GM12878 (cell line): ENCODE measurements around the gene MAGEA9. TPM values are rescaled to one million over a fixed set of nuclear protein-coding genes. Genes with fewer than 3 reads are reported as not detected.
"Not testable (repeated sequence)": the region's sequence is repeated elsewhere in the genome, so short reads cannot be mapped to it uniquely, and the experiment has no call there.

Experiments used
- ATAC-seq: fragments of 200-7000 bp; cut with Tn5 transposase; 3 replicates; pipeline ENCODE4 v1.9.1; 2020; ENCODE audit warnings: mild to moderate bottlenecking, moderate library complexity
- BruUV-seq: library from RNA; stranded (reverse); fragments of 400-500 nt; replicated peaks from 2 replicates; lab custom pipeline; 2021; lab: Mats Ljungman, UMichigan
- CTCF ChIA-PET: fragments of 300-600 bp; sonication (Branson Sonifier 250); formaldehyde crosslinking; extraction: SDS; loops from one replicate; lab custom pipeline; 2021; ENCODE audit warnings: inconsistent platforms; lab: Yijun Ruan, JAX
- POLR2A ChIA-PET: fragments of 350-600 bp; formaldehyde crosslinking; extraction: SDS; loops from one replicate; lab custom pipeline; 2021; ENCODE audit warnings: inconsistent platforms; lab: Charles Lee
- RAD21 ChIA-PET: fragments of 300-600 bp; sonication (Branson Sonifier 250); formaldehyde crosslinking; loops from one replicate; lab custom pipeline; 2023; ENCODE audit warnings: antibody characterized with exemption; ENCODE audit not compliant: unreplicated experiment; lab: Charles Lee
- SMC1A ChIA-PET: fragments of 300-600 bp; sonication (Branson Sonifier 250); formaldehyde crosslinking; loops from one replicate; lab custom pipeline; 2023; ENCODE audit not compliant: unreplicated experiment, uncharacterized antibody; lab: Charles Lee
- DNase-seq: peaks from one replicate; pipeline ENCODE4 v3.0.0-alpha.2; 2011; ENCODE audit warnings: low read depth, low spot score
- FAIRE-seq: peaks from 3 replicates; lab custom pipeline; 2011; peaks lifted over from hg19 to GRCh38; lab: Jason Lieb, UNC
- H2AFZ ChIP-seq: 2 replicates; pipeline ENCODE4 v1.6.0; 2011; ENCODE audit warnings: low read depth, low read length, control low read depth; ENCODE audit not compliant: control insufficient read depth
- H3K27ac ChIP-seq: 2 replicates; pipeline ENCODE4 v1.5.1; 2011; ENCODE audit warnings: control low read depth; ENCODE audit not compliant: control insufficient read depth, insufficient read depth
- H3K27me3 ChIP-seq, 2 experiments: replicated peaks in 1 of 2; 2 replicates each; pipeline versions ENCODE4 v1.6.0 to v1.6.1; 2011; ENCODE audit warnings: low read length in 1 of 2; ENCODE audit not compliant: control insufficient read depth in 2 of 2, insufficient read depth in 2 of 2
- H3K36me3 ChIP-seq, 2 experiments: 2 replicates each; pipeline ENCODE4 v1.5.1; 2011; ENCODE audit warnings: low read length in 1 of 2; ENCODE audit not compliant: control insufficient read depth in 2 of 2, insufficient read depth in 2 of 2
- H3K4me1 ChIP-seq: 2 replicates; pipeline ENCODE4 v1.6.1; 2011; ENCODE audit warnings: mild to moderate bottlenecking, low read length, moderate library complexity, mixed read lengths; ENCODE audit not compliant: control insufficient read depth, insufficient read depth
- H3K4me2 ChIP-seq: 2 replicates; pipeline ENCODE4 v1.6.0; 2011; ENCODE audit warnings: control low read depth; ENCODE audit not compliant: control insufficient read depth, insufficient read depth
- H3K4me3 ChIP-seq: fragments of 200-600 bp; sonication (generic); 2 replicates; pipeline ENCODE4 v1.5.1; 2016
- H3K79me2 ChIP-seq: 2 replicates; pipeline ENCODE4 v1.6.0; 2011; ENCODE audit warnings: low read length; ENCODE audit not compliant: control insufficient read depth, insufficient read depth
- H3K9ac ChIP-seq: 2 replicates; pipeline ENCODE4 v1.8.0; 2011; ENCODE audit warnings: low read length, control low read depth, mixed read lengths; ENCODE audit not compliant: control insufficient read depth, insufficient read depth
- H3K9me3 ChIP-seq: replicated peaks from 3 replicates; pipeline ENCODE4 v1.5.1; 2011; ENCODE audit warnings: mild to moderate bottlenecking, low read length; ENCODE audit not compliant: control insufficient read depth, insufficient read depth
- H4K20me1 ChIP-seq: 2 replicates; pipeline ENCODE4 v1.6.0; 2011; ENCODE audit not compliant: control insufficient read depth, insufficient read depth
- CUX1 ChIP-seq: IDR thresholded peaks from 2 replicates; pipeline ENCODE4 v1.6.1; 2012; ENCODE audit warnings: improper control_type of control experiment, low read depth, low read length; ENCODE audit not compliant: insufficient replicate concordance
- EED ChIP-seq: sonication (generic); IDR thresholded peaks from 2 replicates; pipeline ENCODE4 v1.6.1; 2016; ENCODE audit warnings: antibody characterized with exemption, low read depth
- MEF2A ChIP-seq: IDR thresholded peaks from 2 replicates; pipeline ENCODE4 v1.6.1; 2011; ENCODE audit warnings: low read depth, mild to moderate bottlenecking, low read length, moderate library complexity; ENCODE audit not compliant: insufficient read depth
- TBL1XR1 ChIP-seq: IDR thresholded peaks from 2 replicates; pipeline ENCODE4 v1.6.1; 2012; ENCODE audit warnings: low read depth, low read length, improper control_type of control experiment
- ZNF207 ChIP-seq: fragments of 450-650 bp; IDR thresholded peaks from 2 replicates; pipeline ENCODE4 v1.6.1; 2014; ENCODE audit warnings: antibody characterized with exemption, mild to moderate bottlenecking, borderline replicate concordance
- WGBS: methylation state at CpG from one replicate; pipeline ENCODE4 v1.1.6; 2016; ENCODE audit warnings: low lambda C conversion rate; ENCODE audit not compliant: insufficient replicate concordance, insufficient coverage; ENCODE audit errors: missing lambda C conversion rate; 5-methylcytosine and 5-hydroxymethylcytosine counted together
- in situ Hi-C: fragments of 300-500 bp; cut with MboI; formaldehyde crosslinking; loops from 9 replicates; pipeline ENCODE4 v1.14.3; 2018; ENCODE audit warnings: mixed read lengths
- intact Hi-C: fragments of 100-400 bp; cut with micrococcal nuclease; formaldehyde crosslinking; loops from one replicate; pipeline ENCODE4 v1.14.2; 2022; ENCODE audit not compliant: unreplicated experiment
- polyA plus RNA-seq, 11 experiments: library from polyadenylated mRNA; depleted of rRNA in 4 of 11; unstranded in 6 of 11; stranded (reverse) in 5 of 11; fragments of >200 nt; fragmentation: Nextera tagmentation in 4 of 11; fragmentation: Illumina TruSeq in 1 of 11; extraction: Ambion mirVana in 4 of 11; extraction: Trizol in 1 of 11; gene quantifications; 1 replicate in 1 of 11; 2 replicates in 10 of 11; pipeline versions ENCODE4 v1.2.1 to v1.2.3, GENCODE V29; 2011 to 2016; ENCODE audit warnings: inconsistent platforms in 2 of 11, missing spikeins in 2 of 11, low read depth in 1 of 11
- total RNA-seq, 4 experiments: library from RNA; depleted of rRNA in 3 of 4; stranded (reverse); fragments of >200 nt in 3 of 4; fragmentation: Illumina TruSeq in 1 of 4; extraction: Trizol in 1 of 4; gene quantifications; 2 replicates each; pipeline versions ENCODE4 v1.2.1 to v1.2.3, GENCODE V29; 2013 to 2021
- TF ChIP-seq, protein P1 (sequence below): fragments of 450-650 bp; IDR thresholded peaks from 2 replicates; pipeline ENCODE4 v1.6.1; 2016; ENCODE audit warnings: mild to moderate bottlenecking

Gene MAGEA9
- total and polyA plus RNA-seq, 10 of the 15 experiments (the other 5 are each of a cell fraction or from before 2014, with no cell fraction given) = not detected

DNA sequence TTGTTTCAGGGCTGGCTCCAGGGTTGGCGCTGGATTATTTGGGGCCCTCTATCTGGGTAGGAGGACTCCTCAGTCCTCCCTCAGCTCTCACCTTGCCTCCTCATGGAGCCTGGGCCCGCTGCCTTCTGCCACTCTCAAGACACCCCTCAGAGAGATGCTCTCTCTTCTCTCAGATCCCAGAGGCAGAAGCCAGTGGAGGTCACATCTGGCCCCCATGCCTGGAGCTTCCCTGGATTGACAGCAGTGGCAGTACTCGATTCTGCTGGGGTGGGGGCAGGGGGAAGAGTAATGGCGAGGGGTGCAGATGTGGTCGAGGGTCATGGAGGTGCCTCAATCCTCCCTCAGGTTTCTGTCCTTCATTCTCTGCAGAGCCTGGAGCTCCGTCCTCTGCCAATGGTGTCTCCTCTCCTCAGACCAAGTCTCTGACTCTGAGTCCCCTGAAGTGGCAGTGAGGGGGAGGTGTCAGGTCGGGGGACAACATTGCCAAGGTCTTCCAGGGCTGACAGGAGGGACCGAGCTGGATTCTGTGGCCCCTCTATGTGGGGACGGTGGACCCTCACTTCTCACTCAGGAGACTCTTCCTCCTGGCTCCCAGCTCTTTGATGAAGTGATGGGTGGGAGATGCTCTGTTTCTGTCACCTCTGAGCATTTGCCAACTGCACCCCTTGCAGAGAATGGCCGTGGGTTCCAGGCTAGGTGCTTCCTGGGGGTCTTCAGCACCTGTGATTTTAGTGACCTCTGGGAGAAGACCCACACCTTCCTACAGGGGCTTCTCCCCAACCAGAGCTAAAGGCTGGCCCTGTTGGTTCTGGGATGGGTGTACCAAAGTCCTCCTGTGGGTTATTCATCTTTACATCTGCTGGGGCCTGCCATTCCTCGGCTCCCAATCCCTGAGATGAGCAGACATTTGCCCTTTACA lies 18.8 kb upstream of the MAGEA9 start:
- H2AFZ ChIP-seq = no peak overlapping the region
- no TSS peak for BruUV-seq
- no peaks in the 10 kb centered on the region for H3K4me1 ChIP-seq
- no peaks in the 10 kb centered on the region for H3K27me3 ChIP-seq
- FAIRE-seq (no peak), ATAC-seq (no peak), DNase-seq (no peak)
- in situ Hi-C loops = no loop called here
- ChIA-PET POLR2A (no interaction called here), SMC1A (no interaction called here), RAD21 (no interaction called here), CTCF (no interaction called here)
- H3K27ac ChIP-seq = no peak overlapping the region
- H3K9ac ChIP-seq = no peak overlapping the region
- H3K79me2 ChIP-seq = no peaks in the 10 kb centered on the region
- 3% methylated on average over 10 of the region's 11 CpGs for WGBS
- H3K36me3 ChIP-seq = no peaks in the 10 kb centered on the region
- H3K9me3 ChIP-seq = no peaks in the 10 kb centered on the region; the same call in 2 of the 3 replicates
- intact Hi-C loops = no loop called here
- TF ChIP-seq TBL1XR1 = no peak
- no peak for TF ChIP-seq MEF2A
- no peak for TF ChIP-seq ZNF207
- TF ChIP-seq EED = no peak
- no peak for TF ChIP-seq CUX1
- TF ChIP-seq, protein P1, sequence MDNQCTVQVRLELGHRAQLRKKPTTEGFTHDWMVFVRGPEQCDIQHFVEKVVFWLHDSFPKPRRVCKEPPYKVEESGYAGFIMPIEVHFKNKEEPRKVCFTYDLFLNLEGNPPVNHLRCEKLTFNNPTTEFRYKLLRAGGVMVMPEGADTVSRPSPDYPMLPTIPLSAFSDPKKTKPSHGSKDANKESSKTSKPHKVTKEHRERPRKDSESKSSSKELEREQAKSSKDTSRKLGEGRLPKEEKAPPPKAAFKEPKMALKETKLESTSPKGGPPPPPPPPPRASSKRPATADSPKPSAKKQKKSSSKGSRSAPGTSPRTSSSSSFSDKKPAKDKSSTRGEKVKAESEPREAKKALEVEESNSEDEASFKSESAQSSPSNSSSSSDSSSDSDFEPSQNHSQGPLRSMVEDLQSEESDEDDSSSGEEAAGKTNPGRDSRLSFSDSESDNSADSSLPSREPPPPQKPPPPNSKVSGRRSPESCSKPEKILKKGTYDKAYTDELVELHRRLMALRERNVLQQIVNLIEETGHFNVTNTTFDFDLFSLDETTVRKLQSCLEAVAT = no peak
- no peak overlapping the region for H3K4me2 ChIP-seq
- H3K4me3 ChIP-seq = no peak overlapping the region
- no peaks in the 10 kb centered on the region for H4K20me1 ChIP-seq

DNA sequence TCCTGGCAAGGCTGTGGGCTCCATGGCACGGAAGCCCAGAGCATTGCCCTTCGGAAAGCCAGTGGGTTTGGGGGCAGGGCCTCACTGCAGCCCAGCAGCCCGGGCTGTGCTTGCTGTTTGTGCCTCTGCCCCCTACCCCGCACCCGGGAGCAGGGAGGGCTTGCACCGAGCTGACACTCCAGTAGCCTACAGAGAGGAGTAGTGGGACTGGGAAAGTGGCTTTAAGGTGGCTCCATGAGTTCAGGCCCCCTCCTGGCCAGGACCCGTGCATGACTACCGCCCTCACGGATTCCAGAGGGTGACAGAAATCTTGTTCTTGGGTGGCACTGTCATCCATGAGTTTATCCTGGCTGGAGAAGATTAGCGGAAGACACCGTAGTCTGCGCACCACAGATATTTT lies 11.4 kb upstream of the MAGEA9 start:
- POLR2A ChIA-PET, FAIRE-seq, H4K20me1 ChIP-seq, H3K4me2 ChIP-seq, RAD21 ChIA-PET, H3K4me1 ChIP-seq, H3K79me2 ChIP-seq, intact Hi-C loops, CTCF ChIA-PET, H3K4me3 ChIP-seq, DNase-seq, SMC1A ChIA-PET, ATAC-seq, H3K36me3 ChIP-seq, H3K9ac ChIP-seq, BruUV-seq, in situ Hi-C loops, H3K9me3 ChIP-seq, H3K27ac ChIP-seq, H3K27me3 ChIP-seq, H2AFZ ChIP-seq: not testable (repeated sequence)
- WGBS = 0% methylated on average over 3 of the region's 12 CpGs
